HG02798 (cell line): ENCODE results near the gene TRIM27.
"Not testable (repeated sequence)": the region's sequence is repeated elsewhere in the genome, so short reads cannot be mapped to it uniquely, and the experiment has no call there.

Experiments used
- ATAC-seq: cut with Tn5 transposase; IDR thresholded peaks from one replicate; pipeline ENCODE4 v1.9.1; 2021; ENCODE audit warnings: mild to moderate bottlenecking; ENCODE audit not compliant: unreplicated experiment, poor library complexity

The TRIM27 gene

GRCh38 chr6:28923318-28924102, at the start of gene TRIM27:
Gene TRIM27, minus strand, starts transcription at chr6:28923985. Its CDS starts 353 bp downstream, at chr6:28923632.
- peak; percentile 89 for ATAC-seq

GRCh38 chr6:28970056-28970455, 46.3 kb upstream of the TRIM27 start:
- not testable (repeated sequence) for ATAC-seq

- ATAC-seq, result no peak
Measured at GRCh38 chr6:28969129-28969528, 45.3 kb upstream of the TRIM27 start.

GRCh38 chr6:28968476-28968875, 44.7 kb upstream of the TRIM27 start:
- ATAC-seq, result no peak

GRCh38 chr6:28965706-28966105, 41.9 kb upstream of the TRIM27 start:
- no peak for ATAC-seq

- no peak for ATAC-seq
Measured at GRCh38 chr6:28960846-28961500, 37.2 kb upstream of the TRIM27 start.

GRCh38 chr6:28958561-28959243, 34.9 kb upstream of the TRIM27 start:
- ATAC-seq, result not testable (repeated sequence)

- ATAC-seq, result not testable (repeated sequence)
Measured at GRCh38 chr6:28957795-28958314, 34.1 kb upstream of the TRIM27 start.

- ATAC-seq, result no peak
Measured at GRCh38 chr6:28956331-28956730, 32.5 kb upstream of the TRIM27 start.

- ATAC-seq, result no peak
Measured at GRCh38 chr6:28953585-28954258, 29.9 kb upstream of the TRIM27 start.

- ATAC-seq, result peak; percentile 82
Measured at GRCh38 chr6:28953039-28953584, 29.3 kb upstream of the TRIM27 start.

GRCh38 chr6:28949656-28950195, 25.9 kb upstream of the TRIM27 start:
- not testable (repeated sequence) for ATAC-seq

- ATAC-seq, result no peak
Measured at GRCh38 chr6:28948782-28949486, 25.1 kb upstream of the TRIM27 start.

- no peak for ATAC-seq
Measured at GRCh38 chr6:28947831-28948270, 24.1 kb upstream of the TRIM27 start.

GRCh38 chr6:28947067-28947765, 23.4 kb upstream of the TRIM27 start:
- no peak for ATAC-seq

- no peak for ATAC-seq
Measured at GRCh38 chr6:28945349-28945748, 21.6 kb upstream of the TRIM27 start.

GRCh38 chr6:28944412-28944865, 20.7 kb upstream of the TRIM27 start:
- no peak for ATAC-seq
